Smooth muscle cell (in vitro differentiated cells): Measurements from ENCODE around the gene CDH13. TPM values are rescaled to one million over a fixed set of nuclear protein-coding genes. Genes with fewer than 3 reads are reported as not detected.

ENCODE experiments used
- DNase-seq: peaks from one replicate; lab custom pipeline; 2025; ENCODE audit not compliant: unreplicated experiment; lab: John Stamatoyannopoulos, UW
- H2AFZ ChIP-seq: fragments of 200-600 bp; sonication (generic); 2 replicates; pipeline ENCODE4 v1.6.0; 2016; ENCODE audit warnings: antibody characterized with exemption, low read depth, mild to moderate bottlenecking
- H3F3A ChIP-seq: fragments of 200-600 bp; sonication (generic); 2 replicates; pipeline ENCODE4 v1.6.0; 2017; ENCODE audit warnings: antibody characterized with exemption, low read depth
- H3K27ac ChIP-seq: fragments of 200-600 bp; sonication (generic); 2 replicates; pipeline ENCODE4 v1.5.1; 2016; ENCODE audit warnings: low read depth, mild to moderate bottlenecking
- H3K27me3 ChIP-seq: fragments of 200-600 bp; sonication (generic); 2 replicates; pipeline ENCODE4 v1.6.1; 2016; ENCODE audit warnings: low read depth, mild to moderate bottlenecking
- H3K36me3 ChIP-seq: fragments of 200-600 bp; sonication (generic); 2 replicates; pipeline ENCODE4 v1.5.1; 2016; ENCODE audit warnings: low read depth
- H3K4me1 ChIP-seq: fragments of 200-600 bp; sonication (generic); 2 replicates; pipeline ENCODE4 v1.5.1; 2016; ENCODE audit warnings: low read depth
- H3K4me2 ChIP-seq: fragments of 200-600 bp; sonication (generic); 2 replicates; pipeline ENCODE4 v1.6.0; 2016; ENCODE audit warnings: mild to moderate bottlenecking
- H3K4me3 ChIP-seq: fragments of 200-600 bp; sonication (generic); 2 replicates; pipeline ENCODE4 v1.5.1; 2016; ENCODE audit warnings: mild to moderate bottlenecking
- H3K79me2 ChIP-seq: fragments of 200-600 bp; sonication (generic); 2 replicates; pipeline ENCODE4 v1.6.0; 2016; ENCODE audit warnings: low read depth, mild to moderate bottlenecking
- H3K9ac ChIP-seq: fragments of 200-600 bp; sonication (generic); 2 replicates; pipeline ENCODE4 v1.6.0; 2016; ENCODE audit warnings: low read depth
- H3K9me3 ChIP-seq: fragments of 200-600 bp; sonication (generic); replicated peaks from 2 replicates; pipeline ENCODE4 v1.5.1; 2016; ENCODE audit warnings: low read depth
- H4K20me1 ChIP-seq: fragments of 200-600 bp; sonication (generic); 2 replicates; pipeline ENCODE4 v1.6.0; 2016; ENCODE audit warnings: low read depth
- WGBS: methylation state at CpG from one replicate; pipeline ENCODE4 v1.1.7; 2016; ENCODE audit warnings: low lambda C conversion rate; 5-methylcytosine and 5-hydroxymethylcytosine counted together
- polyA plus RNA-seq: library from polyadenylated mRNA; unstranded; fragments of >200 nt; fragmentation: Nextera tagmentation; extraction: Ambion mirVana; gene quantifications from 2 replicates; pipeline ENCODE4 v1.2.1, GENCODE V29; 2016
- total RNA-seq: library from RNA; depleted of rRNA; stranded (reverse); fragments of >200 nt; gene quantifications from 2 replicates; pipeline ENCODE4 v1.2.3, GENCODE V29; 2014
- TF ChIP-seq, protein P1 (sequence below): fragments of 200-600 bp; sonication (generic); IDR thresholded peaks from 2 replicates; pipeline ENCODE4 v1.5.1; 2017; ENCODE audit warnings: borderline replicate concordance, mild to moderate bottlenecking, antibody characterized with exemption; ENCODE audit not compliant: insufficient read depth, poor library complexity, severe bottlenecking

CDH13 gene
- total and polyA plus RNA-seq, 2 experiments from 2014 or later: 12.1 to 32.2 TPM

DNA sequence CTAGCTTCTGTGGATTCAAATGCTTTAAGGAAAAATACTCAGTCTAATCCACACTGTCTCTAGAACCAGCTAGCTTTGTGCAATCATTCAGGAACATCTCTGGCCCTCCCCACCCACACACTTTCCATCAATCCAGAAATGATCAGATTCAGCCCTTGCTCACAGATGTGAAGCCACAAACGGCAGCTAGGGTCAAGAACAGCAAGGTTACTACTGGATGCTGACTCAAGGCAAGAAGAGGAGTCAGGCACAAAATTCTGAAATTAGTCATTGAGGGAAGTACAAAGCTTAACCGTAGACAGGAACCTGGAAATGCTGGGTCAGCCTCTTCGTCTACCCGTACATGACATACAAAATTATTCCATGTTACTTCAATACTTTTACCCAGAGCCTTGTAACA, 174.6 kb downstream of the CDH13 start:
- Histone ChIP-seq H3K9ac (no peak overlapping the region), H3K79me2 (no peaks in the 10 kb centered on the region), H3K36me3 (no peaks in the 10 kb centered on the region), H3K27ac (no peak overlapping the region), H3K9me3 (no peaks in the 10 kb centered on the region), H3K4me3 (no peak overlapping the region), H3K27me3 (no peaks in the 10 kb centered on the region), H4K20me1 (no peaks in the 10 kb centered on the region), H3F3A (no peaks in the 10 kb centered on the region), H3K4me2 (no peak overlapping the region), H2AFZ (no peak overlapping the region), H3K4me1 (no peaks in the 10 kb centered on the region)
- DNase-seq: no peak
- WGBS: 86% methylated on average over 4 of the region's 4 CpGs
- TF ChIP-seq, protein P1, sequence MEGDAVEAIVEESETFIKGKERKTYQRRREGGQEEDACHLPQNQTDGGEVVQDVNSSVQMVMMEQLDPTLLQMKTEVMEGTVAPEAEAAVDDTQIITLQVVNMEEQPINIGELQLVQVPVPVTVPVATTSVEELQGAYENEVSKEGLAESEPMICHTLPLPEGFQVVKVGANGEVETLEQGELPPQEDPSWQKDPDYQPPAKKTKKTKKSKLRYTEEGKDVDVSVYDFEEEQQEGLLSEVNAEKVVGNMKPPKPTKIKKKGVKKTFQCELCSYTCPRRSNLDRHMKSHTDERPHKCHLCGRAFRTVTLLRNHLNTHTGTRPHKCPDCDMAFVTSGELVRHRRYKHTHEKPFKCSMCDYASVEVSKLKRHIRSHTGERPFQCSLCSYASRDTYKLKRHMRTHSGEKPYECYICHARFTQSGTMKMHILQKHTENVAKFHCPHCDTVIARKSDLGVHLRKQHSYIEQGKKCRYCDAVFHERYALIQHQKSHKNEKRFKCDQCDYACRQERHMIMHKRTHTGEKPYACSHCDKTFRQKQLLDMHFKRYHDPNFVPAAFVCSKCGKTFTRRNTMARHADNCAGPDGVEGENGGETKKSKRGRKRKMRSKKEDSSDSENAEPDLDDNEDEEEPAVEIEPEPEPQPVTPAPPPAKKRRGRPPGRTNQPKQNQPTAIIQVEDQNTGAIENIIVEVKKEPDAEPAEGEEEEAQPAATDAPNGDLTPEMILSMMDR: no peak

DNA sequence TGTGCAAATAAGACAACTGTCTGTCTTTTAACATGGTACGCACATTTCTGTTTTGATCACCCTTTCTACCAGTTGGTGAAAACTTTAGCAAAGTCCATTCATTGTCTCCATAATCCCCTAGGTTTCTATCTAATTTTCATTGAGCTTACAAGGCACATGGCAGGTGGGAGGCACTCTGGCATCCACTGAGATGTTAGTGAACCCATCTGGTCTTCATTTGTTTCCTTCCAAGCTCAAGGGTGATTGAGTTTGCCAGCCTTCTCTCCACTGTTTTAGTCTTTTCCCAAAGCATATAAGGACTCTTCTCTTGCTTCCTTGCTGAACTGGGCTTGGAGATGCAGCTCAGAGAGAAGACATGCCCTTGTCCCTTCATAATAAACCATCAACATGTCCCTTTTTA, 179.1 kb downstream of the CDH13 start:
- Histone ChIP-seq H3K4me2 (no peak overlapping the region), H3K4me1 (no peaks in the 10 kb centered on the region), H3K36me3 (no peaks in the 10 kb centered on the region), H3F3A (no peaks in the 10 kb centered on the region), H3K79me2 (no peaks in the 10 kb centered on the region), H2AFZ (no peak overlapping the region), H3K27me3 (no peaks in the 10 kb centered on the region), H3K9me3 (no peaks in the 10 kb centered on the region), H3K9ac (no peak overlapping the region), H4K20me1 (no peaks in the 10 kb centered on the region), H3K4me3 (no peak overlapping the region), H3K27ac (no peak overlapping the region)
- DNase-seq: no peak
- 100% methylated on average over 1 of the region's 1 CpG for WGBS
- TF ChIP-seq, protein P1: no peak

DNA sequence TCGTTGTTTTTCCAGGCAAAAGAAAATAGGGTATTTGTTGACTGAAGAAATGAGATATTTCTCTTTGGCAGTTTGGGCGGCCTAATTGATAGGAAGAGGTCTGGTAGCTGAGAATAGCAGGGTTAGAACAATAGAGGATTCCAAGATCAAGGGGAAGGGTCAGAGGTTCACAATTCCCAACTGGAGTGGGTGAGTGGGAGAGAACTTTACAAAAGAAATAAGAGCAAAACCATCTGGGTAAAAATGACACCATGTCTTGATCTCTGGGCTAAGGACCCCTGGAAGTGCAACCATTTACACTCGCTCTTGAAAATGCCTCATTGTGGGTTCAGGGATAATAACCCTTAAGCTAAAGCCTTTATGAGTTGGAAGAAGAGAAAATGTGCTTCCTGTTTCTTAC, 180.5 kb downstream of the CDH13 start:
- H4K20me1 ChIP-seq: no peaks in the 10 kb centered on the region
- H3K36me3 ChIP-seq: no peaks in the 10 kb centered on the region
- no peaks in the 10 kb centered on the region for H3K9me3 ChIP-seq
- TF ChIP-seq, protein P1: no peak
- H2AFZ ChIP-seq: no peak overlapping the region
- H3K27ac ChIP-seq: no peak overlapping the region
- DNase-seq: no peak
- H3K4me1 ChIP-seq: no peaks in the 10 kb centered on the region
- H3K4me2 ChIP-seq: no peak overlapping the region
- H3K4me3 ChIP-seq: no peak overlapping the region
- 77% methylated on average over 3 of the region's 3 CpGs for WGBS
- H3K27me3 ChIP-seq: no peaks in the 10 kb centered on the region
- H3F3A ChIP-seq: no peaks in the 10 kb centered on the region
- no peak overlapping the region for H3K9ac ChIP-seq
- no peaks in the 10 kb centered on the region for H3K79me2 ChIP-seq

DNA sequence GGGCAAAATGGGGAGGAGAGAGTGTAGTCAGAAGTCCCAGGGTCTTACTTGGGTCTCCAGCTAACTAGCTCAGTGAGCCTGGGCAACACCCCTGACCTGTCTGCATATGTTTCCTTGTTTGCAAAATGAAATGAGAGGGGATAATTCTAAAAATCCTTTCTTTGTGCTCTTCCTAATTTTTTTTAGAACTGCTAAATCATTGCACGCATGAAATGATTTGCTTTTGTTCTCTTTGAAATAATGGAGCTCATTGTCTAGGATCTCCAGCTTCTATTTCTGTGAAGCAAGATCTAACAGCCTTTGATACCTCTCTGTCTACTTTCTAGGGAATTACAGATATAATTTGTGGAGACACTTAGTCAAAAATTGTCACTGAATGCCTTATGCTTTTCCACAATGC, 181.3 kb downstream of the CDH13 start:
- TF ChIP-seq, protein P1: no peak
- no peak overlapping the region for H3K27ac ChIP-seq
- H4K20me1 ChIP-seq: no peaks in the 10 kb centered on the region
- DNase-seq: no peak
- WGBS: 100% methylated on average over 1 of the region's 1 CpG
- H3K27me3 ChIP-seq: no peaks in the 10 kb centered on the region
- H3K4me2 ChIP-seq: no peak overlapping the region
- H3F3A ChIP-seq: no peaks in the 10 kb centered on the region
- H3K9me3 ChIP-seq: no peaks in the 10 kb centered on the region
- no peaks in the 10 kb centered on the region for H3K4me1 ChIP-seq
- no peaks in the 10 kb centered on the region for H3K79me2 ChIP-seq
- H3K9ac ChIP-seq: no peak overlapping the region
- no peaks in the 10 kb centered on the region for H3K36me3 ChIP-seq
- no peak overlapping the region for H2AFZ ChIP-seq
- H3K4me3 ChIP-seq: no peak overlapping the region
